Trophoblast cell (in vitro differentiated cells and primary cell): ENCODE results near the gene VASH2.

Source experiments
- DNase-seq, 2 donors: peaks; one replicate each; pipeline ENCODE4 v3.0.0-alpha.2; 2016
- H2AFZ ChIP-seq: 2 replicates; pipeline ENCODE4 v1.6.1; 2013; ENCODE audit warnings: low read length, moderate library complexity, mild to moderate bottlenecking; ENCODE audit not compliant: insufficient read depth, poor library complexity
- H2AK5ac ChIP-seq: 2 replicates; pipeline ENCODE4 v1.6.1; 2013; ENCODE audit warnings: mild to moderate bottlenecking, low read length
- H2BK120ac ChIP-seq: 2 replicates; pipeline ENCODE4 v1.6.1; 2013; ENCODE audit warnings: low read length, mild to moderate bottlenecking, moderate library complexity; ENCODE audit not compliant: insufficient read depth, poor library complexity
- H2BK12ac ChIP-seq: 2 replicates; pipeline ENCODE4 v1.6.1; 2013; ENCODE audit warnings: mild to moderate bottlenecking, low read length, moderate library complexity
- H2BK5ac ChIP-seq: 2 replicates; pipeline ENCODE4 v1.6.1; 2013; ENCODE audit warnings: low read length, low read depth, moderate library complexity, mild to moderate bottlenecking; ENCODE audit not compliant: poor library complexity
- H3K14ac ChIP-seq: 2 replicates; pipeline ENCODE4 v1.6.1; 2013; ENCODE audit warnings: mild to moderate bottlenecking, low read length
- H3K18ac ChIP-seq: 2 replicates; pipeline ENCODE4 v1.6.1; 2013; ENCODE audit warnings: mild to moderate bottlenecking, low read length
- H3K23ac ChIP-seq: 2 replicates; pipeline ENCODE4 v1.6.1; 2013; ENCODE audit warnings: low read length
- H3K27ac ChIP-seq: 2 replicates; pipeline ENCODE4 v1.5.1; 2013; ENCODE audit warnings: low read depth, mild to moderate bottlenecking, inconsistent platforms, low read length, moderate library complexity
- H3K27me3 ChIP-seq: 2 replicates; pipeline ENCODE4 v1.6.1; 2013; ENCODE audit warnings: inconsistent platforms, mild to moderate bottlenecking, low read length, moderate library complexity; ENCODE audit not compliant: insufficient read depth
- H3K36me3 ChIP-seq, 2 experiments: 1 replicate in 1 of 2; 2 replicates in 1 of 2; pipeline ENCODE4 v1.6.1; 2013; ENCODE audit warnings: low read length in 2 of 2, mild to moderate bottlenecking in 2 of 2, moderate library complexity in 1 of 2; ENCODE audit not compliant: insufficient read depth in 2 of 2, control insufficient read depth in 1 of 2
- H3K4ac ChIP-seq: 2 replicates; pipeline ENCODE4 v1.6.1; 2013; ENCODE audit warnings: low read depth, mild to moderate bottlenecking, low read length, moderate library complexity
- H3K4me1 ChIP-seq, 2 experiments: 1 replicate in 1 of 2; 2 replicates in 1 of 2; pipeline ENCODE4 v1.6.1; 2013; ENCODE audit warnings: low read length in 2 of 2, mild to moderate bottlenecking in 2 of 2, moderate library complexity in 1 of 2; ENCODE audit not compliant: insufficient read depth in 2 of 2, control insufficient read depth in 1 of 2
- H3K4me2 ChIP-seq: 2 replicates; pipeline ENCODE4 v1.6.1; 2013; ENCODE audit warnings: inconsistent platforms, mild to moderate bottlenecking, low read length, moderate library complexity
- H3K4me3 ChIP-seq: 2 replicates; pipeline ENCODE4 v1.5.1; 2013; ENCODE audit warnings: mild to moderate bottlenecking, low read depth, low read length, inconsistent platforms
- H3K79me1 ChIP-seq: one replicate; pipeline ENCODE4 v1.6.1; 2013; ENCODE audit warnings: low read length
- H3K79me2 ChIP-seq: 2 replicates; pipeline ENCODE4 v1.6.1; 2013; ENCODE audit warnings: low read length, mild to moderate bottlenecking; ENCODE audit not compliant: control insufficient read depth, insufficient read depth, poor library complexity
- H3K9ac ChIP-seq: 2 replicates; pipeline ENCODE4 v1.6.1; 2013; ENCODE audit warnings: mild to moderate bottlenecking, low read length
- H3K9me3 ChIP-seq: 2 replicates; pipeline ENCODE4 v1.6.1; 2013; ENCODE audit warnings: low read depth, mild to moderate bottlenecking, control low read depth, inconsistent platforms, low read length; ENCODE audit not compliant: insufficient read depth
- H4K12ac ChIP-seq: 2 replicates; pipeline ENCODE4 v1.6.1; 2013; ENCODE audit warnings: low read depth, mild to moderate bottlenecking, low read length, moderate library complexity
- H4K8ac ChIP-seq: 2 replicates; pipeline ENCODE4 v1.6.1; 2013; ENCODE audit warnings: low read depth, mild to moderate bottlenecking, low read length, moderate library complexity
- H4K91ac ChIP-seq: one replicate; pipeline ENCODE4 v1.6.1; 2013; ENCODE audit warnings: low read depth, mild to moderate bottlenecking, low read length, moderate library complexity
- WGBS: extraction: QIAGEN DNeasy Blood & Tissue Kit; methylation state at CpG from one replicate; pipeline ENCODE4 v1.1.7; 2013; ENCODE audit warnings: missing lambda C conversion rate; ENCODE audit not compliant: insufficient read length, insufficient coverage; ENCODE audit errors: extremely low coverage; 5-methylcytosine and 5-hydroxymethylcytosine counted together

The VASH2 gene

GRCh38 chr1:213008564-213008963 is 58.2 kb downstream of the VASH2 start:
- Histone ChIP-seq H2BK120ac (no peak overlapping the region), H3K18ac (no peak overlapping the region)
- WGBS, result no CpG with 5 or more reads among the region's 2 CpGs

GRCh38 chr1:213014642-213015041 is 64.3 kb downstream of the VASH2 start:
- Histone ChIP-seq H2AFZ (no peak overlapping the region), H4K12ac (no peak overlapping the region), H3K14ac (peak overlapping the region; percentile 60), H3K27me3 (no peaks in the 10 kb centered on the region), H2BK120ac (no peak overlapping the region), H2AK5ac (peak overlapping the region; percentile 54), H2BK12ac (no peak overlapping the region), H3K79me2 (peaks cover 7% of the 10 kb centered on the region), H4K8ac (peak overlapping the region; percentile 62), H3K36me3 (no peaks in the 10 kb centered on the region), H3K4me2 (peak overlapping the region; percentile 46), H3K79me1 (peaks cover 6% of the 10 kb centered on the region), H3K27ac (no peak overlapping the region), H3K4me3 (no peak overlapping the region), H3K9ac (no peak overlapping the region), H4K91ac (peak overlapping the region; percentile 48), H2BK5ac (no peak overlapping the region), H3K4me1 (peaks cover 2% of the 10 kb centered on the region in 2 experiments), H3K18ac (no peak overlapping the region), H3K23ac (no peak overlapping the region), H3K9me3 (no peaks in the 10 kb centered on the region), H3K4ac (peak overlapping the region; percentile 58)
- DNase-seq, result peak in 1 of 2 donors; percentile 7
- WGBS, result no CpG with 5 or more reads among the region's 7 CpGs

More at GRCh38 chr1:213008564-213008963, 58.2 kb downstream of the VASH2 start:
- no peak for DNase-seq
- Histone ChIP-seq H3K27me3 (no peaks in the 10 kb centered on the region), H3K36me3 (peaks cover 7 to 11% of the 10 kb centered on the region in 2 experiments), H2AK5ac (no peak overlapping the region), H2BK5ac (no peak overlapping the region), H3K4ac (no peak overlapping the region), H3K4me3 (no peak overlapping the region), H3K79me1 (no peaks in the 10 kb centered on the region), H3K9me3 (no peaks in the 10 kb centered on the region), H2AFZ (no peak overlapping the region), H2BK12ac (no peak overlapping the region), H3K14ac (no peak overlapping the region), H4K91ac (no peak overlapping the region), H3K4me2 (no peak overlapping the region), H3K79me2 (no peaks in the 10 kb centered on the region), H4K8ac (no peak overlapping the region), H3K23ac (no peak overlapping the region), H3K9ac (no peak overlapping the region), H4K12ac (no peak overlapping the region), H3K27ac (no peak overlapping the region), H3K4me1 (no peaks in the 10 kb centered on the region)

- peak within 1 kb of the TSS; percentile 97 for H3K14ac ChIP-seq
- peak within 1 kb of the TSS; percentile 91 for H2AFZ ChIP-seq
- H2BK120ac ChIP-seq, result peak within 1 kb of the TSS; percentile 90
- peak within 1 kb of the TSS; percentile 93 for H3K9ac ChIP-seq
- peaks cover 7% of the 10 kb centered on the region for H3K79me2 ChIP-seq
- peak; percentile 98 to 99 for DNase-seq
- H3K4me2 ChIP-seq, result peak within 1 kb of the TSS; percentile 68
- H3K23ac ChIP-seq, result no peak within 1 kb of the TSS
- peak within 1 kb of the TSS; percentile 54 for H2AK5ac ChIP-seq
- peak within 1 kb of the TSS; percentile 85 for H3K4me3 ChIP-seq
- H3K4me1 ChIP-seq, result peaks cover 2% of the 10 kb centered on the region in 2 experiments
- H4K12ac ChIP-seq, result peak within 1 kb of the TSS; percentile 87
- no peak within 1 kb of the TSS for H2BK12ac ChIP-seq
- no CpG with 5 or more reads among the region's 66 CpGs for WGBS
- peak within 1 kb of the TSS; percentile 95 for H3K27ac ChIP-seq
- H3K27me3 ChIP-seq, result no peaks in the 10 kb centered on the region
- H3K79me1 ChIP-seq, result peaks cover 6% of the 10 kb centered on the region
- peak within 1 kb of the TSS; percentile 70 for H2BK5ac ChIP-seq
- H3K18ac ChIP-seq, result peak within 1 kb of the TSS; percentile 97
- peak within 1 kb of the TSS; percentile 81 for H3K4ac ChIP-seq
- no peaks in the 10 kb centered on the region for H3K9me3 ChIP-seq
- peak within 1 kb of the TSS; percentile 100 for H4K8ac ChIP-seq
- peak within 1 kb of the TSS; percentile 91 for H4K91ac ChIP-seq
- H3K36me3 ChIP-seq, result no peaks in the 10 kb centered on the region
These were observed 65.0 kb downstream of the VASH2 start, which contains the start of gene ANGEL2 for GRCh38 chr1:213015099-213016050. Gene ANGEL2 (minus strand): TSS chr1:213015867. CDS start chr1:213015671, 196 bp downstream.

- no peak for DNase-seq
- H3K4ac ChIP-seq, result no peak overlapping the region
- no peak overlapping the region for H2BK12ac ChIP-seq
- no peak overlapping the region for H3K14ac ChIP-seq
- no peak overlapping the region for H2AFZ ChIP-seq
- no peak overlapping the region for H3K18ac ChIP-seq
- no peak overlapping the region for H4K91ac ChIP-seq
- H4K12ac ChIP-seq, result no peak overlapping the region
- H3K4me1 ChIP-seq, result peaks cover 2% of the 10 kb centered on the region in 2 experiments
- no peak overlapping the region for H3K23ac ChIP-seq
- no peak overlapping the region for H3K9ac ChIP-seq
- WGBS, result no CpG with 5 or more reads among the region's 9 CpGs
- H3K36me3 ChIP-seq, result no peaks in the 10 kb centered on the region
- no peak overlapping the region for H3K4me3 ChIP-seq
- no peak overlapping the region for H3K27ac ChIP-seq
- H3K27me3 ChIP-seq, result no peaks in the 10 kb centered on the region
- no peaks in the 10 kb centered on the region for H3K9me3 ChIP-seq
- no peak overlapping the region for H2AK5ac ChIP-seq
- H2BK120ac ChIP-seq, result no peak overlapping the region
- no peak overlapping the region for H2BK5ac ChIP-seq
- no peak overlapping the region for H4K8ac ChIP-seq
- H3K79me1 ChIP-seq, result peaks cover 6% of the 10 kb centered on the region
- no peak overlapping the region for H3K4me2 ChIP-seq
- H3K79me2 ChIP-seq, result peaks cover 7% of the 10 kb centered on the region
These were observed 67.3 kb downstream of the VASH2 start for GRCh38 chr1:213017447-213018273.
